Measurements from ENCODE around the gene SLC26A9.
A peak's percentile ranks its signal among the peaks of the same experiment; 100 is the strongest.
"Not testable (repeated sequence)": the region's sequence is repeated elsewhere in the genome, so short reads cannot be mapped to it uniquely, and the experiment has no call there.

Gene SLC26A9

GRCh38 chr1:205880923-205881322 is 62.3 kb downstream of the SLC26A9 start:
- no peak overlapping the region for H3K56ac ChIP-seq (ENCODE audit: low read length)
- no peaks in the 10 kb centered on the region for H3K36me3 ChIP-seq (ENCODE audit: control insufficient read depth, insufficient read depth, low read length)
- H3K4me2 ChIP-seq (ENCODE audit: low read length), result no peak overlapping the region
- H3K4me3 ChIP-seq (ENCODE audit: low read length), result no peak overlapping the region
- no peak overlapping the region for H4K8ac ChIP-seq (ENCODE audit: low read depth, low read length)
- no peak overlapping the region for H3K27ac ChIP-seq (ENCODE audit: low read depth, low read length)
- no peak for DNase-seq
- H3K9ac ChIP-seq (ENCODE audit: low read length), result no peak overlapping the region
- no peaks in the 10 kb centered on the region for H3K79me2 ChIP-seq (ENCODE audit: control insufficient read depth, insufficient read depth, low read length)
- no peaks in the 10 kb centered on the region for H3K27me3 ChIP-seq (ENCODE audit: insufficient read depth, low read length, poor library complexity)
- H4K5ac ChIP-seq (ENCODE audit: low read length), result no peak overlapping the region
- no peak overlapping the region for H3K23ac ChIP-seq (ENCODE audit: low read length)
- no peaks in the 10 kb centered on the region for H3K4me1 ChIP-seq (ENCODE audit: control insufficient read depth, low read depth, low read length)
- no peak overlapping the region for H2AK5ac ChIP-seq (ENCODE audit: low read length)
- H2BK5ac ChIP-seq (ENCODE audit: low read length), result no peak overlapping the region
- no peak overlapping the region for H2BK120ac ChIP-seq (ENCODE audit: low read depth, low read length)
- H3K4ac ChIP-seq (ENCODE audit: low read depth, low read length), result no peak overlapping the region
- no peak overlapping the region for H2BK15ac ChIP-seq (replicated peaks; ENCODE audit: low read depth)
- no peak overlapping the region for H3K18ac ChIP-seq (ENCODE audit: low read length)
- H3K79me1 ChIP-seq (ENCODE audit: low read length), result no peaks in the 10 kb centered on the region

DNA sequence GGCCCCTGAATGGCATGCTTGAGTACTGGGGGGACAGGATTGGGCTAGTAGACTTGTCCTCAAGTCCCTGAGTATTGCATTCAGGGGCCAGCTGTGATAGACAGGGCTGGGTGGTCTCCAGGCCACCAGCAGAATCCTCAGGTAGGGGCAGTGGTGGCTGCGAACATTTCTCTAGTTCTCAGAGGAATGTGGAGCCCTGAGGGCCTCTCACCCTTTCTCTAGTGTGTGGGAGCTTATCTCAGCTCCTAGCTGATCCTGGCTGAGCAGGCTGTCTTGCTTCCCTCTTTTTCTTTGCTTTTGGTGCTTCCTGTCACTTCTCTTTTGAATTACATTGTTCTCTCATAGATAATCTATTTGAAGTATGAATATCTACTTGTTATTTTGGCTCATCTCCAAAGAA is 63.3 kb downstream of the SLC26A9 start:
- no peaks in the 10 kb centered on the region for H3K36me3 ChIP-seq (ENCODE audit: control insufficient read depth, insufficient read depth, low read length)
- WGBS (ENCODE audit: extremely low coverage, insufficient coverage, low lambda C conversion rate), result no CpG with 5 or more reads among the region's 1 CpG
- no peak overlapping the region for H3K18ac ChIP-seq (ENCODE audit: low read length)
- H3K27ac ChIP-seq (ENCODE audit: low read depth, low read length), result no peak overlapping the region
- H2BK120ac ChIP-seq (ENCODE audit: low read depth, low read length), result no peak overlapping the region
- DNase-seq, result peak; percentile 57
- no peak overlapping the region for H3K23ac ChIP-seq (ENCODE audit: low read length)
- H3K4me1 ChIP-seq (ENCODE audit: control insufficient read depth, low read depth, low read length), result no peaks in the 10 kb centered on the region
- no peak overlapping the region for H3K4me3 ChIP-seq (ENCODE audit: low read length)
- H3K79me2 ChIP-seq (ENCODE audit: control insufficient read depth, insufficient read depth, low read length), result no peaks in the 10 kb centered on the region
- H3K27me3 ChIP-seq (ENCODE audit: insufficient read depth, low read length, poor library complexity), result no peaks in the 10 kb centered on the region
- H3K4ac ChIP-seq (ENCODE audit: low read depth, low read length), result no peak overlapping the region
- H4K8ac ChIP-seq (ENCODE audit: low read depth, low read length), result no peak overlapping the region
- no peak overlapping the region for H2AK5ac ChIP-seq (ENCODE audit: low read length)
- peak overlapping the region; percentile 15 for H3K56ac ChIP-seq (ENCODE audit: low read length)
- H3K4me2 ChIP-seq (ENCODE audit: low read length), result no peak overlapping the region
- no peak overlapping the region for H2BK5ac ChIP-seq (ENCODE audit: low read length)
- H2BK15ac ChIP-seq (replicated peaks; ENCODE audit: low read depth), result no peak overlapping the region
- H4K5ac ChIP-seq (ENCODE audit: low read length), result no peak overlapping the region
- no peak overlapping the region for H3K9ac ChIP-seq (ENCODE audit: low read length)
- H3K79me1 ChIP-seq (ENCODE audit: low read length), result no peaks in the 10 kb centered on the region

DNA sequence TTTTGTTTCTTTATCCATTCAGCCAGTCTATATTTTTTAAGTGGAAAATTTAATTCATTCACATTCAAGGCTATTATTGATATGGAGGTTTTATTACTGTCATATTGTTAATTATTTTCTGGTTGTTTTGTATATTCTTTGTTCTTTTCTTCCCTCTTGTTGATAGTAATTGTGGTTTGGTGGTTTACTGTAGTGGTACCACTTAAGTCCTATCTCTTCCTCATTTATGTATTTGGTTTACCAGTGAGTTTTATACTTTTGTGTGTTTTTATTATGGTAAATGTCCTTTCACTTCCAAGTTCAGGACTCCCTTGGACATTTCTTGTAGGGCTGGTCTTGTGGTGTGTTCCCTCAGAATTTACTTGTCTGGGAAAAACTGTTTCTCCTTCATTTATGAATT is 65.2 kb downstream of the SLC26A9 start:
- DNase-seq, result no peak
- no peaks in the 10 kb centered on the region for H3K27me3 ChIP-seq (ENCODE audit: insufficient read depth, low read length, poor library complexity)
- no peaks in the 10 kb centered on the region for H3K79me1 ChIP-seq (ENCODE audit: low read length)
- no peak overlapping the region for H3K4ac ChIP-seq (ENCODE audit: low read depth, low read length)
- H3K18ac ChIP-seq (ENCODE audit: low read length), result no peak overlapping the region
- H4K5ac ChIP-seq (ENCODE audit: low read length), result no peak overlapping the region
- H3K27ac ChIP-seq (ENCODE audit: low read depth, low read length), result no peak overlapping the region
- no peak overlapping the region for H2BK15ac ChIP-seq (replicated peaks; ENCODE audit: low read depth)
- H3K4me3 ChIP-seq (ENCODE audit: low read length), result no peak overlapping the region
- H3K23ac ChIP-seq (ENCODE audit: low read length), result no peak overlapping the region
- no peak overlapping the region for H2AK5ac ChIP-seq (ENCODE audit: low read length)
- H3K56ac ChIP-seq (ENCODE audit: low read length), result no peak overlapping the region
- H3K4me1 ChIP-seq (ENCODE audit: control insufficient read depth, low read depth, low read length), result no peaks in the 10 kb centered on the region
- no peaks in the 10 kb centered on the region for H3K36me3 ChIP-seq (ENCODE audit: control insufficient read depth, insufficient read depth, low read length)
- no peak overlapping the region for H2BK5ac ChIP-seq (ENCODE audit: low read length)
- H4K8ac ChIP-seq (ENCODE audit: low read depth, low read length), result no peak overlapping the region
- no peaks in the 10 kb centered on the region for H3K79me2 ChIP-seq (ENCODE audit: control insufficient read depth, insufficient read depth, low read length)
- H3K4me2 ChIP-seq (ENCODE audit: low read length), result no peak overlapping the region
- H3K9ac ChIP-seq (ENCODE audit: low read length), result no peak overlapping the region
- no peak overlapping the region for H2BK120ac ChIP-seq (ENCODE audit: low read depth, low read length)

- H4K8ac ChIP-seq (ENCODE audit: low read depth, low read length); H3K23ac ChIP-seq (ENCODE audit: low read length); H3K79me2 ChIP-seq (ENCODE audit: control insufficient read depth, insufficient read depth, low read length); H3K4ac ChIP-seq (ENCODE audit: low read depth, low read length); H3K9ac ChIP-seq (ENCODE audit: low read length); H3K36me3 ChIP-seq (ENCODE audit: control insufficient read depth, insufficient read depth, low read length); H2BK5ac ChIP-seq (ENCODE audit: low read length); H3K27ac ChIP-seq (ENCODE audit: low read depth, low read length); H4K5ac ChIP-seq (ENCODE audit: low read length); H3K4me2 ChIP-seq (ENCODE audit: low read length); H2AK5ac ChIP-seq (ENCODE audit: low read length); H3K56ac ChIP-seq (ENCODE audit: low read length); DNase-seq; H2BK15ac ChIP-seq (replicated peaks; ENCODE audit: low read depth); H3K27me3 ChIP-seq (ENCODE audit: insufficient read depth, low read length, poor library complexity); H3K79me1 ChIP-seq (ENCODE audit: low read length); H3K4me1 ChIP-seq (ENCODE audit: control insufficient read depth, low read depth, low read length); H3K4me3 ChIP-seq (ENCODE audit: low read length); H3K18ac ChIP-seq (ENCODE audit: low read length); H2BK120ac ChIP-seq (ENCODE audit: low read depth, low read length): not testable (repeated sequence)
Observed at GRCh38 chr1:205873148-205873547, 70.1 kb downstream of the SLC26A9 start.

DNA sequence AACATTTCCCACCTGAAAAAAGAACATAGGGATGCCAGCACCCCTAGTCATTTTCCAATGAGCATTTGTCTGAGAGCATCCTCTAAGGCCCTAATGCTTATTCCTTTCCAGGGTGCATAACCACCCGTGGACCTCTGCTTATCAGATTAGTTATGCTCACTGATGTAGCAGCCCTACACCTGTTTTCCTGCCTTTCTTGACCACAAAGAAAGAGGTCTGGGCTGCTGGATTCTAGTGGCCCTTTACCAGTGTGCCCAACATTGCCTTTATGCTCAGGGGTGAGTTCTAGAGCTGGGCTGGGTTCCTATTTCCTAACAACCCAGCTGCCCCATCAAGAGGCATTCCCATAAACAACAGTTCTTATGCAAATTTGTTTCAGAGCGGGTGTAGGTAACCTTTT is 73.0 kb downstream of the SLC26A9 start:
- Histone ChIP-seq H3K18ac (ENCODE audit: low read length) (no peak overlapping the region), H3K4me2 (ENCODE audit: low read length) (no peak overlapping the region), H3K27me3 (ENCODE audit: insufficient read depth, low read length, poor library complexity) (no peaks in the 10 kb centered on the region), H4K8ac (ENCODE audit: low read depth, low read length) (no peak overlapping the region), H3K4ac (ENCODE audit: low read depth, low read length) (no peak overlapping the region), H4K5ac (ENCODE audit: low read length) (no peak overlapping the region), H2BK120ac (ENCODE audit: low read depth, low read length) (no peak overlapping the region), H3K9ac (ENCODE audit: low read length) (no peak overlapping the region), H3K27ac (ENCODE audit: low read depth, low read length) (no peak overlapping the region), H2BK5ac (ENCODE audit: low read length) (no peak overlapping the region), H3K36me3 (ENCODE audit: control insufficient read depth, insufficient read depth, low read length) (no peaks in the 10 kb centered on the region), H3K4me1 (ENCODE audit: control insufficient read depth, low read depth, low read length) (peaks cover 3% of the 10 kb centered on the region), H3K79me1 (ENCODE audit: low read length) (no peaks in the 10 kb centered on the region), H3K4me3 (ENCODE audit: low read length) (no peak overlapping the region), H2AK5ac (ENCODE audit: low read length) (no peak overlapping the region), H3K23ac (ENCODE audit: low read length) (no peak overlapping the region), H3K79me2 (ENCODE audit: control insufficient read depth, insufficient read depth, low read length) (no peaks in the 10 kb centered on the region), H2BK15ac (replicated peaks; ENCODE audit: low read depth) (no peak overlapping the region), H3K56ac (ENCODE audit: low read length) (peak overlapping the region; percentile 60)
- peak; percentile 18 for DNase-seq
- no CpG with 5 or more reads among the region's 2 CpGs for WGBS (ENCODE audit: extremely low coverage, insufficient coverage, low lambda C conversion rate)

Data from mesendoderm (in vitro differentiated cells).